GM12875 (cell line): ENCODE measurements around the gene VCP.

ENCODE experiments used
- H3K4me3 ChIP-seq: one replicate; pipeline ENCODE4 v1.5.1; 2011; ENCODE audit warnings: low read depth, low read length, control low read depth
- TF ChIP-seq, protein P1 (sequence below): IDR thresholded peaks from 2 replicates; pipeline ENCODE4 v1.5.1; 2011; ENCODE audit warnings: low read depth, mild to moderate bottlenecking, control low read depth, inconsistent platforms, low read length, moderate library complexity, borderline replicate concordance; ENCODE audit not compliant: insufficient read depth

VCP gene

GRCh38 chr9:35057271-35057620, 15.2 kb downstream of the VCP start:
- no peak overlapping the region for H3K4me3 ChIP-seq
- TF ChIP-seq, protein P1, sequence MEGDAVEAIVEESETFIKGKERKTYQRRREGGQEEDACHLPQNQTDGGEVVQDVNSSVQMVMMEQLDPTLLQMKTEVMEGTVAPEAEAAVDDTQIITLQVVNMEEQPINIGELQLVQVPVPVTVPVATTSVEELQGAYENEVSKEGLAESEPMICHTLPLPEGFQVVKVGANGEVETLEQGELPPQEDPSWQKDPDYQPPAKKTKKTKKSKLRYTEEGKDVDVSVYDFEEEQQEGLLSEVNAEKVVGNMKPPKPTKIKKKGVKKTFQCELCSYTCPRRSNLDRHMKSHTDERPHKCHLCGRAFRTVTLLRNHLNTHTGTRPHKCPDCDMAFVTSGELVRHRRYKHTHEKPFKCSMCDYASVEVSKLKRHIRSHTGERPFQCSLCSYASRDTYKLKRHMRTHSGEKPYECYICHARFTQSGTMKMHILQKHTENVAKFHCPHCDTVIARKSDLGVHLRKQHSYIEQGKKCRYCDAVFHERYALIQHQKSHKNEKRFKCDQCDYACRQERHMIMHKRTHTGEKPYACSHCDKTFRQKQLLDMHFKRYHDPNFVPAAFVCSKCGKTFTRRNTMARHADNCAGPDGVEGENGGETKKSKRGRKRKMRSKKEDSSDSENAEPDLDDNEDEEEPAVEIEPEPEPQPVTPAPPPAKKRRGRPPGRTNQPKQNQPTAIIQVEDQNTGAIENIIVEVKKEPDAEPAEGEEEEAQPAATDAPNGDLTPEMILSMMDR, result no peak

GRCh38 chr9:35056571-35057270, 15.7 kb downstream of the VCP start:
- TF ChIP-seq, protein P1, result no peak

GRCh38 chr9:35054871-35055644, 17.4 kb downstream of the VCP start:
- TF ChIP-seq, protein P1, result no peak
- no peak overlapping the region for H3K4me3 ChIP-seq

More at GRCh38 chr9:35056571-35057270, 15.7 kb downstream of the VCP start:
- H3K4me3 ChIP-seq, result no peak overlapping the region

DNA sequence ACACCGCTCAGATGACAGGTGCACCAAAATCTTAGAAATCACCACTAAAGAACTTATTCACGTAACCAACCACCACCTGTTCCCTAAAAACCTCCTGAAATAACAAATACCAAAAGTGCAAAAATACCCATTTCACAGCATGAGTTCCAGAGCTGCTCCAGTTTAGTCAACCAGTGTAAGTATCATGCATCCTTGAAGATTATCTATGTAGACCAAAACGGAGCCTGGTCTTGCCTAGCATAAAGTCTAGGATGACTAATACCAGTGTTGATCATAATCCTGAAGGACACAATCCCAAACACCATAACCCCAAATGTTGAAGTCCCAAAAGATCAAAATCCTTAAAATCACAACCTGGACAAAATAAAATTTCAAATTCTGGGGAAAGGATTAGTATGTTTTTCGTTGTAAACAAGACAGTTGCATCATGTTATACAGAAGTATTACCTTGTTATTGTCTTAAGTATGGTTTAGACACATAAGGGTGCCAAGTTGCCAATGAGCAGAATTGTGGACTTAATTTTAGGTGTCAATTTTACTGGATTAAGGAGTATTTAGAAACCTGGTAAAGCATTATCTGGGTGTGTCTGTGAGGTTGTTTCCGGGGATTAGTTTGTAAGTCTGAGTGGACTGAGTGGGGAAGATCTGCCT, 18.1 kb downstream of the VCP start:
- TF ChIP-seq, protein P1, result no peak

DNA sequence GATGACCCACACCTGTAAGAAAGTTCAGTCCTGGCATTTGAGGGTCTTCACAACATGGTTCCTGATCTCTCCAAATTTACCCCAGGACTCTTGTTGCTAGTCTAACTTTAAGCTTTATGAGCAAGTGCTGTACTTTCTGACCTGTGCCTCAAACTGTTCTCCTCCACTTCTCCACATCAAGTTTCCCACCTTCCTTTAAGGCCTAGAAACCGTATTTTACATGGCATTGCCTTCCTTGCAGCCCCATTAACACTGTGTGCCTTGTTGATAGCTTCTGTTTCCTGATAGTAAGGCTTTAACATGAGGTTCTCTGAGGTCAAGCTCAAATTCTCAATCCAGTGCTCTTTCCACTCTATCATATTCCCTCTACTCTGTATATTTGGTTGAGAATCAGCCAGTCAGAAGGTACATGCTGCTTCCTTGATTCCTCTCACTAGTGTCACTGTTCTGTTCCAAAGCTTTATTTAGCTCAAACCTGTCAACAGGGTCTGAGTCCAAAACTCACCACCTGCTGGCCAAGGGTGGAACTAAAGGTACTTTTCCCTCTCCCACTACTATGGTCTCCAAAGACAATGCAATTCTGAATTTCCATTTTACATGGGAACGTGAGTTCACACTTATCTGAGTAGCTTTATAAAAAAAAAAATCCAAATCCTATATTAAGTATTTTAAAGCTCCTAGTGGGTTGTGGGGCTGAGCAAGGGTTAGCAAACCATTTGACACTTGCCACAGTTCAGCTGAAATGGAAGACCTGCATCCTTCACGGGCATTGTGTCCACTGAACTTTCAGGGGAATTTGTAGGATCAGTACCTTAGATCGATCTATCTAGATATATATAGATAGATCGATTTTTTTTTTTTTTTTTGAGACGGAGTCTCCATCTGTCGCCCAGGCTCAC, 21.1 kb downstream of the VCP start:
- no peak overlapping the region for H3K4me3 ChIP-seq
- TF ChIP-seq, protein P1, result peak; percentile 60

More for the DNA sequence above, 18.1 kb downstream of the VCP start:
- no peak overlapping the region for H3K4me3 ChIP-seq

- no peak overlapping the region for H3K4me3 ChIP-seq
- TF ChIP-seq, protein P1, result no peak
Observed at GRCh38 chr9:35048511-35048910, 23.9 kb downstream of the VCP start.
